ENCODE data around the gene AHCYL2.

DNA sequence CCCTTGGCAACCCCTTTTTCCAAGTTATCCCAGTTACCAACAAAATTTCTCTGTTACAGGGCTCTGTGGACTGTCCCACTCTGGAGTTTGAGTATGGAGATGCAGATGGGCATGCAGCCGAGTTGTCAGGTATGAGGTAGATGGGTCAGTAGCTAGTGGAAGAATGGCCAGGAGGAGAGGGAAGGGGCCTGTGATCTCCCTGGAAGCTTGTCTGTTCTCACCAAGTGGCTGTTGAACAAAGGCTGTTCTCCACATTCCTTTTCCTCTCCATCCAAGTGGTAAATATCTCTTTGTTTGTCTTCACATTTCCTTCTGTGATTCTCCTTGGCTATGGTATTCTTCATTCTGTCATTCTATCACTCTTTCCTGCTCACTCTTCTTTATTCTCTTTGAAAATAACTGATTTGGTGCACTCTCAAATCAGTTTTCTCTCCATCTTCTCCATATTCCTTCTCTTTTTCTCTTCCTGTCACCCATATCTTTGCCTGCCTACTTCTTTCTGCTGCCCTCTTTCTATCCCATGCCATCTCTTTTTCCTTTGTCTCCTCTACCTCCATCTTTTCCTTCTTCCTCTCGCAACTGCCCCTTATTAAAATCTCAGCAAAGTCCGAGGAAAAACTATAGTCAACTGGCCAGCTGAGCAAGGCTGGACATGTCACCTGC is 215.3 kb downstream of the AHCYL2 start:
- TF ChIP-seq, protein P1, sequence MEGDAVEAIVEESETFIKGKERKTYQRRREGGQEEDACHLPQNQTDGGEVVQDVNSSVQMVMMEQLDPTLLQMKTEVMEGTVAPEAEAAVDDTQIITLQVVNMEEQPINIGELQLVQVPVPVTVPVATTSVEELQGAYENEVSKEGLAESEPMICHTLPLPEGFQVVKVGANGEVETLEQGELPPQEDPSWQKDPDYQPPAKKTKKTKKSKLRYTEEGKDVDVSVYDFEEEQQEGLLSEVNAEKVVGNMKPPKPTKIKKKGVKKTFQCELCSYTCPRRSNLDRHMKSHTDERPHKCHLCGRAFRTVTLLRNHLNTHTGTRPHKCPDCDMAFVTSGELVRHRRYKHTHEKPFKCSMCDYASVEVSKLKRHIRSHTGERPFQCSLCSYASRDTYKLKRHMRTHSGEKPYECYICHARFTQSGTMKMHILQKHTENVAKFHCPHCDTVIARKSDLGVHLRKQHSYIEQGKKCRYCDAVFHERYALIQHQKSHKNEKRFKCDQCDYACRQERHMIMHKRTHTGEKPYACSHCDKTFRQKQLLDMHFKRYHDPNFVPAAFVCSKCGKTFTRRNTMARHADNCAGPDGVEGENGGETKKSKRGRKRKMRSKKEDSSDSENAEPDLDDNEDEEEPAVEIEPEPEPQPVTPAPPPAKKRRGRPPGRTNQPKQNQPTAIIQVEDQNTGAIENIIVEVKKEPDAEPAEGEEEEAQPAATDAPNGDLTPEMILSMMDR (IDR thresholded peaks at IDR 0.05; ENCODE audit: low read length): no peak
- TF ChIP-seq EZH2 (IDR thresholded peaks at IDR 0.05; ENCODE audit: borderline replicate concordance, low read length): no peak

Measured in OCI-LY1 (cell line).